Effector CD8-positive, alpha-beta T cell (primary cell): ENCODE measurements around the gene UQCR10.
A peak's percentile ranks its signal among the peaks of the same experiment; 100 is the strongest.

Source experiments
- DNase-seq: peaks from one replicate; lab custom pipeline; 2025; lab: John Stamatoyannopoulos, UW

The UQCR10 gene

GRCh38 chr22:29762263-29762662 lies 4.9 kb upstream of the UQCR10 start:
- no peak for DNase-seq

- no peak for DNase-seq
Observed at GRCh38 chr22:29765905-29766631, 1.1 kb upstream of the UQCR10 start.

GRCh38 chr22:29766632-29767170 lies 468 bp upstream of the UQCR10 start, which contains the start of gene ZMAT5:
ZMAT5 (minus strand) TSS chr22:29767007; CDS start chr22:29748544, 18,463 bp downstream.
- peak; percentile 86 for DNase-seq

DNA sequence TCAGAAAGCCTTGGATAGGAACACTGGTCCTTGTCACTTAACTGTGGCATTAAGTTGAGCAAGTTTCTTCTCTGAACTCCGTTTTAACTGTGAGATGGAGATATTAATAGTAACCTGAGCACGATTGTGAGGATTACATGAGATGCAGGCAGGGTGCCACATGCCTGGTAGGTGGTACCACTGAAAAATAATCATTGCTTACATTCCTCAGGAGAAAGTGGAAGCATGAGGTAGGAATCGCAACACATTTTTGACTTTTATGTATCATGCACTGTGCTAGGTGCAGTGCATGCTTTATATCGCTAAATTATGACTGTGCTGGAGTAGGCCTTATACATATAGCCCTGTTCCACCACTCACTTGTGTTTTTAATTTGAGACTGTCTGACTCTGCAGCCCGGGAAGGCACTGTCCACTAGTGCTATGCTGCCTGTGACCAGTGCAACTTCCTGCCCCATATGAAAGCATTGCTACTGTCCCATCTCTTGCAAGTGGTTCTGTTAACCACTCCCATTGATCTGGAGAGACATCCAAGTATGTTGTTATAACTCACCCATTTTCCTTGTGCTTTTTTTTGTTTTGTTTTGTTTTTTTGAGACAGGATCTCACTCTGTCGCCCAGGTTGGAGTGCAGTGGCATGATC lies 1.0 kb downstream of the UQCR10 start:
- no peak for DNase-seq

GRCh38 chr22:29769723-29770321 lies 2.7 kb downstream of the UQCR10 start:
- no peak for DNase-seq

DNA sequence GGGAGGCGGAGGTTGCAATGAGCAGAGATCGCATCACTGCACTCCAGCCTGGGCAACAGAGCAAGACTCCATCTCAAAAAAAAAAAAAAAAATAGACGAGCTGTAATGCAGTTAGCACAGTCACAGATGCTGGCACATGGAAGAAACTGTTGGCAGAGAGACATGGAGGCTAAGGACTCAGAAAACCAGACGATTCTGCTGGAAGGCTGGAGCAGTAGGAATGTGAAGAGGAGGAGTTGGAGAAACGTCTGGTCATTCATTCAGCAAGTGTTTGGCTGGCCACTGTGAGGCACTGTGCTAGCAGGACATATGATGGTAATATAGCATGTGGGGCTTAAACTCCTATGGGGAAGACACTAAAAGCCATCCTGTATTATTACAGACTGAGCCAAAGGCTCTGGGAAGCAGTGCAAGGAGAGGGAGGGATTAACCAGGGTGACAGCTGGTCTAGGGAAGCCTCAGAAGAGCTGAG lies 5.0 kb downstream of the UQCR10 start:
- no peak for DNase-seq

DNA sequence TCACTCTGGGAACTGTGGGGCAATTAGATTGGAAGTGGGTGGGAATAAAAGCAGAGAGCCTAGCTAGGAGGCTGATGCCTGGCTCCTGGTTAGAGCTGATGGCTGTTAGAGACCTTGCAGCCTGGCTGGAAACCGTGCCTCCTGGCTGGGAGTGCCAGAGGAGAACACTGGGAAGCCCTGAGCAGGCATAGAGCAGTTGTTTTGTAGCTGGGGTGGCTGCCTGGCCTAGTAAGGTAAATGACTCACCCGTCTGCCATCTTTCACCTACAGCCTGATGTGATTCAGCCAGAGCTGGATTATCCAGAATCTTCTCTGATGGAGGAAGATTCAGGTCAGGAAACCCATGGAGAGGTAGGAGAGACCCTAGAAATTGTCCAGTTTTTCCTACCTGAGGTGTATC lies 6.1 kb downstream of the UQCR10 start:
- no peak for DNase-seq

DNA sequence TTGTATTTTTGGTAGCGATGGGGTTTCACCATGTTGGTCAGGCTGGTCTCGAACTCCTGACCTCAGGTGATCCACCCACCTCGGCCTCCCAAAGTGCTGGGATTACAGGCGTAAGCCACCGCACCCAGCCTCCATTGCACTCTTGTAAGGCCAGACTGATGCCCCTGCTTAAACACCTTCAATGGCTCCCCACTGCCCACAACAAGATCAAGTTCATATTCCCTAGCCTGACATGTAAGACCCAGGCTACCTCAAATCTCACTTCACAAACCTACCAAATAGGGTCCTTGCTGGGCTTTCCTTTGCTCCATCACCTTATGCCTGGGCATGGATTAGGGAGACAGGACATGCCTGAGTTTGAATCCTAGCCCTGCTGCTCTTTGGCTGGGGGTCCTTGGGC lies 13.1 kb downstream of the UQCR10 start:
- DNase-seq: no peak

GRCh38 chr22:29780748-29781676 lies 13.8 kb downstream of the UQCR10 start:
- DNase-seq: no peak

DNA sequence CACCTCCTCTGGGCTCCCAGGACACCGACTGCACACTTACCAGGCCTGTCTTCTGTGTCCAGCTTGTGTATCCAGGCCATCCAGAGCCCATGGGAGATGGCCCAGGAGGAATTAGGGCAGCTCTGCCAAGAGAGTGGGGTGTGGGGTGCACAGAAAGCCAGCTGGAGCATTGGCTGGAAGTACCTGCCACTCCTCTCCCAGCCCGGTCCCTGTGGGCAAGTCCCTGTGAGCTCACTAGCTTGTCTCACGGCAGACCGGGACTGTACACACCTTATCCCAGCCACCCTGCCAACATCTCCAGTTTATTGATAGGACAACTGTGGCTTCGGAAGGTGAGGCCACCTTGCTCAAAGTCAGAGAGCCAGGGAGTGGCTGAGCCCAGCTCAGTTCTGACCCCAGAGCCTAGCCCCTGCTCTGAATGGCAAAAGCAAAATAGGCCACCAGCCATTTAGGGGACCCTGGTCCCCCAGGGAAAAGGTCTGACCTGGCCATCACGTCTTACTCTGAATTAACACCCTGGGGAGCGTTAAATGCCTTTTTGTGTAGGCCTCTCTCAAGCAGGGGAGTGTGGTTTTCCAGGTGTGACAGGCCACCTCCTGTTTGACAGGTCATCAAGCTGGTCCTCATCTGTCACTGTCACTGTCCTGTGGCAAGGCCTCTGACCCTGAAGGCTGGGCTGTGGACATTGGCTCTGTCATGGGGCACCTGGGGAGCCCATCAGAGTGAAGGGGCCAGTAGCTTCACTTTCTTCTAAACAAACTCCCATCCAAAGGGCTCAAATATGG lies 15.1 kb downstream of the UQCR10 start:
- no peak for DNase-seq

DNA sequence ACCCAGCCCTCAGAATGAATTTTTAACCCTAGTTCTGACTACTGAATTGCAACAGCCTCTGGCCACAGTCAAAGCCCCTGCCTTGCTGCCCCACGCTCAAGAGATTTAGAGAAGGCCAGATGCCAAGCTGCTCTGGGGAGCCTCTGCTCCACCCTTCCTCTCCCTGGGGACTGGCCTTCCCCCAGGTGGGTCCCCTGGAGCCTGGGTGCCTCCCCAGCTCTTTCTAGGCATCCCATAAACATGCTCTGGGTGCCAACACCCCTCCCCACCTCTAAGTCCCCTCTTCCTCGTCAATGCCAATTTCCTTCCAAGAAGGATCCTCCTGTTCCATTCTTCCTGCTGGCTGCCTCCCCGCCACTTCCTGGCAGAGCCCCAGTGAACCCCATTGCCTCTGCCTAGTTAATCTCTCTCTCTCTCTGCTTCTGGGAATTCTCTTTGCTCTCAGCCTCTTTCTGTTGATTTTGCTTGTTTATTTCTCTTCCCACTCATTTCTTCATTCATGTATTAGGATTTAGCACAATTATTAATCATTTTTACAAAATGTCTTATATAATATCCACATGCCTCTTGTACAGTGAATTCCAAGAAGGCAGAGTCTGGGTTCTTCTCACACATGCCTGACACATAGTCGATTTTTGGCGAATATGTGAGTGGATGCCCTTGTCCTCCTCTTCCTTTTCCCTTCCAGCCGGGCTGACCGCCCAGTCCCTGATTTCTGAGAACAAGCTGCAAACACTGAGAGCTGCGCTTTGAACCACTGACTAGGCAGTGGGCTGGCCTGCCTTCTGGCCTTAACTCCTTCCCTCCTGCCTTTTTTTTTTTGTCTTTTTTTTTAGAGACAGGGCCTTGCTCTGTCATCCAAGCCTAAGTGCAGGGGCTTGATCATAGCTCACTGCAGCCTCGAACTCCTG lies 17.5 kb downstream of the UQCR10 start:
- no peak for DNase-seq

GRCh38 chr22:29786031-29786430 lies 18.9 kb downstream of the UQCR10 start:
- DNase-seq: no peak

DNA sequence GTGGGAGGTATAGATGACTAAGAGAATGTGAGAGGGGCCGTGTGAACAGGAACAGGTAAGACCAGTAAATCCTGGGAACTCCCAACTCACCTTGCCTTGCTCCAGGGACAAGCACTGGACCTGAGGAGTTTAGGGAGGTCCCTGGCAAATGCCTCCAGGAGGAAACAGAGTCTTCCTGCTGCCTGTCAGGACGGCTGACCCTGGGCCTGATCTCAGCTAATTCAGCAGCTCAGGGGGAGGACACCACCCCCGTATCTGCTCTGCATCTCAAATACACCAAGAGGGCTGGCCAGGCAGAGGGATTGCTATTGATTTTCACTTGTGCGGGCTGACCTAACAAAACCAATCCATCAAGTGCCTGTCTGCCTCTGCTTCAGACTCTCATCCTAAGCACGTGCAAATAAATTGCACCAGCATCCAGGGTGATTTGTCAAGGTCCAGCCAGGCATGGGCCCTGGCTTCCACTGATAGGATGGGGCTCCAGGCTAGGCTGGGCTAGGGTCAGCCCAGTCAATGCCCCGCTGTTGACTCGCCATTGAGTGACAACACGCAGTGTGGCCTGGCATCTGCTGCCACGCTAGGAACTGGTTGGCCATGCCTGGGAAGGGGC lies 20.3 kb downstream of the UQCR10 start:
- no peak for DNase-seq

DNA sequence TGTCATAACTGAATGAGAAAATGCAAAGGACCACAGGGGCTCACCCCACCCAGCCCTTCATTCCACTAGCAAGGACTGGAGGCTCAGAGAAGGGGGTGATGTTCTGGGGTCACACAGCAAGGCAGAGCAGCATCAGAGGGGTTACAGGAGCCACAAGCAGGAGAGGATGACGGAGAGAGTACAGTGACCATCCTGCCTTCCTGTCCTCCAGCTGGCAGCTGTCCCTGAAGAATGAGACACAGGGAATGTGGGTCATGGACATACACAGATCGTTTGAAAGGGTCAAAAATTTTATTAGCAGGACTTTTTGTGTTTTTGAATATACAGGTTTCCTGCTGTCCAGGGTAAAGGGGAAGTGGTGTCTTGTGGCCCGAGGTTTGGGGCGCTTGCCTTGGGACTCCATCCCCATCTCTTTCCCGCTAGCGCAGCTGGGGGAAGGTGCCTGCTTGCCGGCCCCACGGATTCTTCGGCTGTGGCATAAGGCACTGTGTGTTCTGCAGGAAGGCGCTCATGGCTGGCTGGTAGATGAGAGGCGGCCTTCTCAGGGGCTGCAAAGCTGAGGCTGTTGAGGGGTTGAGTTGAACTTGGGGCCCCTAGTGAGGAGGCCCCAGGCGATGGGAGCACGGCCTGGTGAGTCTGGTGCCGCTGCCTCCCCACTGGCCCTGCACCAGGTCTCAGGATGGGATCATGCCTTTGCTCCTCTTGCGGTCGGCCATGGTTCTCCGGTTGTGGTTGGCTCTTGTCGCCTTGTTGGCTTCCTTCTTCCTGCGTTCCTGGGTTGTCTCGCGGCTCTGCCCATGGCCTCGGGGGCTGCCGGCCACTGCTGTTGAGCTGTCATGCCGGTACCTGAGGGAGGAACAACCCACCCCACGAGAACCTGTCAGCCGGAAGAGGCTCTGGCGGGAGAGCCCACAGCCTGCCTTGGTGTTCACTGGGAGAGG lies 21.4 kb downstream of the UQCR10 start:
- no peak for DNase-seq

DNA sequence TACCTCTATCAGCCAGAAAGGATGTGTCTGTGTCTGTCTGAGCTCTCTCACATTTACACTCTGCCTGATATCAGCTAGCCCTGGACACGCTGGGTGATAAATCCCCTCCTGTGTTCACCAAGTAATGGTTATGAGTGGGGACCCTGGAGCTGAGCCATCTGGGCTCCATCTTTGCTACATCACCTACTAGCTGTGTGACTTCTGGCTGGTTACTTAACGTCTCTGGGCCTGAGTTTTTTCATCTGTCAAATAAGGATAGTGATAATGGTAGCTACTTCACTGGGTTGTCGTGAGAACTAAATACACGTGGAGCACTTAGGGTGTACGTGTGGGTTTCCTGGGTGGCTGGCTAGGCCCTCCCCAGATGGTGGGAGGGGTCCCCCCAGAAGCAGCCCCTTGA lies 22.9 kb downstream of the UQCR10 start:
- no peak for DNase-seq

DNA sequence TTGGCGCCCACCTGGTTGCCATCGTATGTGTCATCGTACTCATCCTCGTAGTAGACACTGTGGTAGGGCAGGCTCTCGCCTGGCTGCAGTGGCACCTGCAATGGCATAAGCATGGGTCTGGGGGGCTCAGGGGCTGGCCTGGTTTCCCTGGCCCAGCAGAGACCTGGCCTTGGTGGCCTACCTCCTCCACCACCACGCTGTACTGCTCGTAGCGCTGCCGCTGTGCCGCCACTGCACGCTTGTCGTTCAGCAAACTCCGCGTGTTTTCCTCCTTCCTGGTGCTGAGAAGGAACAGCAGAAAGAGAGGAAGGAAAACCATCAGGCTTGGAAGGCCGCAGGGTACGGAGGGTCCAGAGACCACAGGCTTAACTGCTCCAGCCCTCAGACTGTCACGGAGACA lies 26.2 kb downstream of the UQCR10 start:
- DNase-seq: no peak

DNA sequence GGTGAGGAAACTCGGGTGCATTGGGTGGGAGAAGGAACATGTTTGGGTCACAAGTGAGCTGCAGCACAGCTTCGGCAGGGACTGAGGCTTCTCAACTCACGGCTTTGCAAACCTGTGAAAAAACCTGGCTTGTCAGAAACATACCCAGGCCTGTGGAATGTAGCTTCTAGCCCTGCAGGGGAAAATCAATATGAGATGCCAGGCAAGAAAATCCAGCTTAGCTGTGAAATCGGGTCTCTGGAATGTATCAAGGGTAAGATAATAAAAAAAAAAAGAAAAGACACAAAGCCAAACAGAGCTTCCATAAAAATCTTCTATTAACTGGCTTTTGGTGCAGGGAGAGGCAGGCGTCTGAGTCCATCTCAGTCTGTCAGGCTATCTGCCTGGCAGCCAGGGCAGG lies 28.5 kb downstream of the UQCR10 start:
- no peak for DNase-seq

DNA sequence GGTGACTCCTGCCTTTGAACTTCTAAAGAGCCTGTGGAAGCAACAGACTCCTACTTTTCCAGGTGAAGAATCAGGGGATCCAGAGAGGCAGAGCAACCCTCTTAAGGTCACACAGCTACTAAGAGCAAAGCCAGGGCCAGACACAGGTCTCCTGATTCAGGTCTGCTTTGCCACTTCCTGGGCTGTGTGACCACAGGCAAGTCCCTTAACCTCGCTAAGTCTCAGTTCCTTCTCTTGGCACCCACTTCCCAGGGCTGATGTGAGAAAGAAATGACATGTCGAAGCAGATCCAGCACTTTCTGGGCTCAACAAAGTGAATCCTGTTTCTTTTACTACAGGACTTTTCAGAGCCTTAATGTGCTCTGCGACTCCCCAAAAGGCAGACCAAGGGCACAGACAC lies 30.2 kb downstream of the UQCR10 start:
- no peak for DNase-seq
